ENCODE data around the gene DUSP14.

Gene DUSP14

DNA sequence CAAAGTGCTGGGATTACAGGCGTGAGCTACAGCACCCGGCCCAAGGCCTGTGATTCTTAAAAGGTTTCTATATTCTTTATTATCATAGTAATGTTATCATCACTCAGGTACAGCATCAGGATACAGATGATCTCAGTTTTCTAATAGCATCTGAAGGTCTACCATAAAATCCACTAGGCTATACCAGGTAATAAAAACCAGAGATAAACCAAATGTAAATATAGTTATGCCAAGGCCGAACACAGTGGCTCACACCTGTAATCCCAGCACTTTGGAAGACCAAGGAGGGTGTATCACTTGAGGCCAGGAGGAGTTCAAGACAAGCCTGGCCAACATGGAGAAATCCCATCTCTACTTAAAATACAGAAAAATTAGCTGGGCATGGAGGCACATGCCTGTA lies 65.7 kb downstream of the DUSP14 start:
- no peak overlapping the region for H3K4me3 ChIP-seq (ENCODE audit: low read depth in 1 of 2, low read length in 2 of 2)
- H3K27ac ChIP-seq (ENCODE audit: low read depth, low read length): no peak overlapping the region
- no peaks in the 10 kb centered on the region for H3K9me3 ChIP-seq (ENCODE audit: control insufficient read depth in 1 of 2, low read length in 2 of 2)
- peaks cover 44 to 61% of the 10 kb centered on the region in 2 donors for H3K36me3 ChIP-seq (ENCODE audit: control insufficient read depth in 1 of 2, insufficient read depth in 2 of 2, low read length in 2 of 2)
- H3K27me3 ChIP-seq (ENCODE audit: control insufficient read depth in 1 of 2, insufficient read depth in 2 of 2, low read length in 2 of 2): no peaks in the 10 kb centered on the region
- no peaks in the 10 kb centered on the region for H3K4me1 ChIP-seq (ENCODE audit: control insufficient read depth in 1 of 2, insufficient read depth in 2 of 2, low read length in 2 of 2)
- H3K9ac ChIP-seq (ENCODE audit: low read depth in 1 of 2, low read length in 2 of 2): no peak overlapping the region

DNA sequence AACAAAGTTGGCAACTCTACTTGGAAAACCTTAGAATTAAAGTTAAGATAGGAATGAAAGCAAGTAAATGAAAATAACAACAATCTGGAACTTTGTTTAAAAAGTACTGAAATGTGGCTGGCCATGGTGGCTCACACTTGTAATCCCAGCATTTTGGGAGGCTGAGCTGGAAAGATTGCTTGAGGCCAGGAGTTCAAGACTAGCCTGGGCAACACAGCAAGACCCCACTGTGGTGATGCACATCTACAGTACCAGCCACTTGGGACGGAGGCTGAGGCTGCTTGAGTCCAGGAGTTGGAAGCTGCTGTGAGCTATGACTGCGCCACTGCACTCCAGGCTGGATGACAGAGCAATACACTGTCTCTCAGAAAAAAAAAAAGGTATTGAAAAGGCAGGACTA lies 67.8 kb downstream of the DUSP14 start:
- no peaks in the 10 kb centered on the region for H3K4me1 ChIP-seq (ENCODE audit: control insufficient read depth in 1 of 2, insufficient read depth in 2 of 2, low read length in 2 of 2)
- H3K27ac ChIP-seq (ENCODE audit: low read depth, low read length): no peak overlapping the region
- H3K36me3 ChIP-seq (ENCODE audit: control insufficient read depth in 1 of 2, insufficient read depth in 2 of 2, low read length in 2 of 2): peaks cover 47 to 60% of the 10 kb centered on the region in 2 donors
- H3K27me3 ChIP-seq (ENCODE audit: control insufficient read depth in 1 of 2, insufficient read depth in 2 of 2, low read length in 2 of 2): no peaks in the 10 kb centered on the region
- no peak overlapping the region for H3K9ac ChIP-seq (ENCODE audit: low read depth in 1 of 2, low read length in 2 of 2)
- H3K9me3 ChIP-seq (ENCODE audit: control insufficient read depth in 1 of 2, low read length in 2 of 2): no peaks in the 10 kb centered on the region
- H3K4me3 ChIP-seq (ENCODE audit: low read depth in 1 of 2, low read length in 2 of 2): no peak overlapping the region

DNA sequence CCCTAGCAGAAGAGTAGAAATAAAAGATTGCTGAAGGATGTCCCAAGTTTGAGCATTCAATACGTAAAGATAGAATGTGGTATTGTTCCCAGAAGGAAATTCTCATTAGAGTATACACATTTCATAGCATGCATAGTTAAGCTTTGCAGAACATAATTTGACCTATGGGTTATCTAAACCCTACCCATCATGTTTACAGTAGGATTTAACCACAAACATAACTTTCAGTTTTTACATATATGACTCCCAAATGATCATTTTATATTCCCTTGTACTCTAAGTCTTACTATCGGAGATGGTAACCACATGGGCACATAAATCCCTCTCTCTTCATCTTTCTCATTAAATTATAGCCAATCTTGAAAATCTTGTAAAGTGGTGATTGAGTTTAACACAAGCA lies 68.6 kb downstream of the DUSP14 start:
- Histone ChIP-seq H3K27me3 (ENCODE audit: control insufficient read depth in 1 of 2, insufficient read depth in 2 of 2, low read length in 2 of 2) (no peaks in the 10 kb centered on the region), H3K4me1 (ENCODE audit: control insufficient read depth in 1 of 2, insufficient read depth in 2 of 2, low read length in 2 of 2) (no peaks in the 10 kb centered on the region), H3K4me3 (ENCODE audit: low read depth in 1 of 2, low read length in 2 of 2) (no peak overlapping the region), H3K9ac (ENCODE audit: low read depth in 1 of 2, low read length in 2 of 2) (no peak overlapping the region), H3K9me3 (ENCODE audit: control insufficient read depth in 1 of 2, low read length in 2 of 2) (no peaks in the 10 kb centered on the region), H3K36me3 (ENCODE audit: control insufficient read depth in 1 of 2, insufficient read depth in 2 of 2, low read length in 2 of 2) (peaks cover 40 to 53% of the 10 kb centered on the region in 2 donors), H3K27ac (ENCODE audit: low read depth, low read length) (no peak overlapping the region)

DNA sequence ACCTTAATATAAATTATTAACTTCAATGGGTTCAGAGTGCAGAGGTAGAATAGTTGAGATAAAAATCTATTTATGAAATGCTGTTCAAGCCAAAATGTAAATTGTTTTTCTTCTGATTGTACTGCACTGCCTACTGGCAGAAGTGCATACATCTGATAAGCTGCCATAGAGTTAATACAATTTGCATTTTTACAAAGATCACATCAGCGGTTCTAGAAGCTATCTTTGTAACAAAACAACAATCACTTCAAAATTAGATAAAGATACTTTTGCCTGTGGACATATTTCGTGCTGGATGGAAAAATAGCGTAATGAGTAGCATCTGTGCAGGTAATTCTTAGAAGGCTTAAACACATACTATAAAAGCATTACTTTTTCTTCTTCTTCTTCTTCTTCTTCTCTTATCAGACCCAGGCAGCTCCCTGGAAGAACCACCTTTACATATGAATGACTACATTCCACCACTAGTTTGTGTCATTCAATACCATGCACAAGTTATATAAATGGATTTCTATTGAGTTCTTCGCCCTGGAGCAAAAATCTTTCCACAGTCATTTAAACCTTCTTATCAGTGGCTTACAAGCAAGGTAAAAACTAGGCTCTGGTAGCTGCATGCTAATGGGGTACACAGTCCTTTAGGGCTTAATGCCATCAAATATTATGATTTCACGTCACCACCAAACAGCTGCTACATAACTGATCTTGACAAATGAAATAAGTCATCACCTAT lies 72.5 kb downstream of the DUSP14 start:
- Histone ChIP-seq H3K9me3 (ENCODE audit: control insufficient read depth in 1 of 2, low read length in 2 of 2) (no peaks in the 10 kb centered on the region), H3K9ac (ENCODE audit: low read depth in 1 of 2, low read length in 2 of 2) (no peak overlapping the region), H3K36me3 (ENCODE audit: control insufficient read depth in 1 of 2, insufficient read depth in 2 of 2, low read length in 2 of 2) (peaks cover 39 to 54% of the 10 kb centered on the region in 2 donors), H3K27me3 (ENCODE audit: control insufficient read depth in 1 of 2, insufficient read depth in 2 of 2, low read length in 2 of 2) (no peaks in the 10 kb centered on the region), H3K27ac (ENCODE audit: low read depth, low read length) (no peak overlapping the region), H3K4me3 (ENCODE audit: low read depth in 1 of 2, low read length in 2 of 2) (no peak overlapping the region), H3K4me1 (ENCODE audit: control insufficient read depth in 1 of 2, insufficient read depth in 2 of 2, low read length in 2 of 2) (no peaks in the 10 kb centered on the region)
